ENCODE data around the gene HAPSTR1.

GRCh38 chr16:9099131-9099625, 7.7 kb downstream of the HAPSTR1 start:
- no peak for TF ChIP-seq CTCF (conservative IDR thresholded peaks at IDR 0.05 in 1 of 2, IDR thresholded peaks at IDR 0.05 in 1 of 2; ENCODE audit: extremely low read depth in 1 of 2, insufficient read depth in 1 of 2, low read depth in 1 of 2, low read length in 2 of 2)
- TF ChIP-seq EZH2 (IDR thresholded peaks at IDR 0.05; ENCODE audit: borderline replicate concordance, low read length), result no peak

Measured in mammary epithelial cell (primary cell).